H1 (cell line): ENCODE data around the gene PAAF1. TPM values are rescaled to one million over a fixed set of nuclear protein-coding genes. Genes with fewer than 3 reads are reported as not detected.

Experiments used
- ASH2L ChIP-seq: fragments of 200-600, 300-600 bp; sonication (generic); IDR thresholded peaks from one replicate; pipeline ENCODE4 v1.7.1; 2017; ENCODE audit warnings: low read length
- BACH1 ChIP-seq: IDR thresholded peaks from 2 replicates; pipeline ENCODE4 v1.6.1; 2012; ENCODE audit warnings: low read length, improper control_type of control experiment
- CBX8 ChIP-seq: fragments of 300-800, 300-1000 bp; sonication (generic); IDR thresholded peaks from 2 replicates; pipeline ENCODE4 v1.7.1; 2016; ENCODE audit warnings: low read depth, low read length, borderline replicate concordance
- RFX5 ChIP-seq: IDR thresholded peaks from 2 replicates; pipeline ENCODE4 v1.6.1; 2011; ENCODE audit warnings: low read depth, low read length, improper control_type of control experiment, borderline replicate concordance
- SIN3A ChIP-seq, 2 experiments: IDR thresholded peaks in 1 of 2; conservative IDR thresholded peaks in 1 of 2; 2 replicates each; pipeline ENCODE4 v1.6.1; 2011 to 2012; ENCODE audit warnings: low read length in 2 of 2, improper control_type of control experiment in 1 of 2, low read depth in 1 of 2, mild to moderate bottlenecking in 1 of 2
- polyA plus RNA-seq, 7 experiments: library from polyadenylated mRNA; depleted of rRNA in 3 of 7; stranded (reverse) in 5 of 7; unstranded in 2 of 7; fragments of >200 nt in 5 of 7; fragments of 200-250 nt in 2 of 7; gene quantifications; 1 replicate in 5 of 7; 2 replicates in 1 of 7; 4 replicates in 1 of 7; pipeline versions ENCODE4 v1.2.1 to v1.2.3, GENCODE V29; 2011 to 2013; ENCODE audit warnings: missing spikeins in 2 of 7, mixed read lengths in 2 of 7
- total RNA-seq: library from RNA; stranded (reverse); fragmentation: NEBNext Ultra II Directional; extraction: Animal tissue kit (Norgen Biotek cat#: 25700); gene quantifications from 2 replicates; pipeline ENCODE4 v1.2.1, GENCODE V29; 2021
- TF ChIP-seq, protein P1 (sequence below): IDR thresholded peaks from 2 replicates; pipeline ENCODE4 v1.6.1; 2012; ENCODE audit warnings: low read length, inconsistent platforms

PAAF1 gene
- total and polyA plus RNA-seq, 2 of the 8 experiments (the other 6 are each of a cell fraction or from before 2014, with no cell fraction given), result 24.4 to 28.8 TPM

DNA sequence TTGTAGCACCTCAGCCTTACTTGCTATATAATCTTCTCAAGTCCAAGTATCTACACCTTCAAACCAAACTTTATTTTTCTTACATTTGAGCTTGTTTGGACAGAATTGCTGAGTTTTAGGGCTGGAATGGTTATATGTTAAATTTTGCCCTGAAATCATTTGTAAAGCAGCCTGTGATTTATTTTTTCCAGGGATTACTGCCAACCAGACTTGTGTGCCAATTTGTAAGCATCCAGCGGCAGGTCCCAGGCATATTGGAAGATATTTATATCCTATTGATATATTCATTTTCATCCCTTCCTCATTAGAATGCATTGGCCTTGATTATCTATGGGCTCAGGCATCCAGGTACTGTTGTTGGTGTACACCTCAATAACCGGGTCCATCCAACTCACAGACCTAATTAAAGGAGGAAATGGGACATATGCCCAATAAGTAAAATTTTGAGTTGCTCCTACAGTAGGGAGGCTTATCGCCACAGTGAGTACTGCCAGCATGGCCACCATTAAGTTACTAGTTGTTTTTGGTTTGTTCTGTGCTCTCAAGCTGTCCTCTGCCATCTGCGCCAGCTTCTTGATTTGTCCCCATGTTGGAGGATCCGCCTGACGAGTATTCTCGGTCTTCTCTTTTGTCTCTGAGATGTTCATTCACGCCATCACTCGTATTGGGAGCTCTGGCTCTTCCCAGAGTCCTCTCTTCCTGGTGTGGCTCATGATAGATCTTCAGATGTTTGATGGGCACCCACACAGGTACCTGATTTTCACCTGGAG is 64.2 kb downstream of the PAAF1 start (continued):
- TF ChIP-seq SIN3A (conservative IDR thresholded peaks at IDR 0.05 in 1 of 2, IDR thresholded peaks at IDR 0.05 in 1 of 2; ENCODE audit: low read depth in 1 of 2, low read length in 2 of 2) (no peak), RFX5 (no peak), CBX8 (no peak), ASH2L (no peak), BACH1 (no peak)
- TF ChIP-seq, protein P1, sequence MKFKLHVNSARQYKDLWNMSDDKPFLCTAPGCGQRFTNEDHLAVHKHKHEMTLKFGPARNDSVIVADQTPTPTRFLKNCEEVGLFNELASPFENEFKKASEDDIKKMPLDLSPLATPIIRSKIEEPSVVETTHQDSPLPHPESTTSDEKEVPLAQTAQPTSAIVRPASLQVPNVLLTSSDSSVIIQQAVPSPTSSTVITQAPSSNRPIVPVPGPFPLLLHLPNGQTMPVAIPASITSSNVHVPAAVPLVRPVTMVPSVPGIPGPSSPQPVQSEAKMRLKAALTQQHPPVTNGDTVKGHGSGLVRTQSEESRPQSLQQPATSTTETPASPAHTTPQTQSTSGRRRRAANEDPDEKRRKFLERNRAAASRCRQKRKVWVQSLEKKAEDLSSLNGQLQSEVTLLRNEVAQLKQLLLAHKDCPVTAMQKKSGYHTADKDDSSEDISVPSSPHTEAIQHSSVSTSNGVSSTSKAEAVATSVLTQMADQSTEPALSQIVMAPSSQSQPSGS, result no peak
